ENCODE measurements around the gene SLC25A45.

Gene SLC25A45

DNA sequence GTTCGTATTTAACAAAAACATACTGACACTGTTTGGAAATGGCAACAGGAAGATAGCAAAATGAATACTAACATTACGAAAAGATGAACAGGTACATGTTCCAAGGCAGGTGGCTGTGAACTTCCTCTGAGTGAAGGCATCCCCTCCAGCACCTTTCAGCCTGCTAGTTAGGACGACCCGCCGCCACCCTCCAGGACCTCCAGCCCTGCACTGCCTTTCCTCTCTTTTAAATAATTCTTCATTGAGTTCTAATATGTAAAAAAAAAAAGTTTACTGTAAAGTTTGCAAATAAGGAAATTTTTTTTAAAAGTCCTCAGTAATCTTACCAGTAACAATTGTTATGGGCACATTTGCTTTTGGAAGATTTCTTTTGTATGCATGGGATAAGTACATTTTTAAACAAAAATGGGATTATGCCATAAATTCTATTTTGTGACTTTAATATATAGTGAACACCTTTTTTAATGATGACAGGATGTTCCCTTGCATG is 46.2 kb upstream of the SLC25A45 start:
- DNase-seq (ENCODE audit: low spot score): peak; percentile 75
- peak overlapping the region; percentile 90 for H3K4me3 ChIP-seq

DNA sequence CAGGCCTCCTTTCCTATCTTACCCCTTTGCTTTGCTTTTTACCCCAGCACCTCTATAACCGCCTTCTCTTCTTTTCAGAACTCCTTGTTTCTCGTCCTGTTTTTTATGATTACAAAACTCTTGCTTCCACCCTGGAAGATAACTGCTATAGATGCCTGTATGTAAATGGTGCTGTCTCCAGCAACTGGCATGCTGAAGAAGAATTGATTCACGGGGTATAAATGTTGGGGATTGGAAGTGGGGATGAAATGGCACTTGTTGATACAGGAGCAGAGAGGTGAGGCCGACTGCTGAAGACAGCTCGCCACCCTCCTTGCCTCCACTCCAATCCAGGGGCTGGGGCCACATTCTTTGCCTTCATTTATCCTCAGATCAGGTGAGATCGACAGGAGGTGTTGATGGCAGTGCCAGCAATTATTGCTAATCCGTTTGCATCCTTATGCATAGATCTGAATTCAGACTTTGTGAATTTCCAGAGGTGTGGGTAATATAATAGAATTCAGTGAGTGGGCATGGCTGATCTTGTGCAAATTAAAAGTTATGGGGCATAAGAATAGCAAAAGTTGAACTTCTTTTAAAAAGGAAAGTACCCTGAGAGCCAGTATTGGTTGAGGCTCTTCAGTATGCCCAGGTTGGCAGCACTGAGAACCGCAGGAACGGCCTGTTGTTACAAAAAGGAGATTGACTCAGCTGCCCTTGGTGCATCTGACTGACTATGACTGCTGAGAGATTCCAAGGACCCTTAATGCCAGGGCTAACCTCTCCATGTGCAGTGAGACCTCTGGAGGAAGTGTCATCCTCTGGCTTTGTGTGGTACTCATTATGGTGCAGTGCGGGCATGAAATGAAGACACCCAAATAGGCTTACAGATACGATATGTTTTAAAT is 45.5 kb upstream of the SLC25A45 start:
- TF ChIP-seq CTCF (IDR thresholded peaks at IDR 0.05): no peak
- DNase-seq (ENCODE audit: low spot score): peak; percentile 74

More for the DNA sequence above, 46.2 kb upstream of the SLC25A45 start:
- TF ChIP-seq CTCF (IDR thresholded peaks at IDR 0.05): no peak
- peak overlapping the region; percentile 99 to 100 for H3K27ac ChIP-seq

GRCh38 chr11:65426839-65427690 is 44.6 kb upstream of the SLC25A45 start:
- TF ChIP-seq CTCF (IDR thresholded peaks at IDR 0.05): no peak
- Histone ChIP-seq H3K4me3 (peak overlapping the region; percentile 90), H3K27ac (peak overlapping the region; percentile 99 to 100)
- DNase-seq (ENCODE audit: low spot score): peak; percentile 76

More for the DNA sequence above, 45.5 kb upstream of the SLC25A45 start:
- H3K27ac ChIP-seq: peak overlapping the region; percentile 99 to 100
- H3K4me3 ChIP-seq: peak overlapping the region; percentile 90

DNA sequence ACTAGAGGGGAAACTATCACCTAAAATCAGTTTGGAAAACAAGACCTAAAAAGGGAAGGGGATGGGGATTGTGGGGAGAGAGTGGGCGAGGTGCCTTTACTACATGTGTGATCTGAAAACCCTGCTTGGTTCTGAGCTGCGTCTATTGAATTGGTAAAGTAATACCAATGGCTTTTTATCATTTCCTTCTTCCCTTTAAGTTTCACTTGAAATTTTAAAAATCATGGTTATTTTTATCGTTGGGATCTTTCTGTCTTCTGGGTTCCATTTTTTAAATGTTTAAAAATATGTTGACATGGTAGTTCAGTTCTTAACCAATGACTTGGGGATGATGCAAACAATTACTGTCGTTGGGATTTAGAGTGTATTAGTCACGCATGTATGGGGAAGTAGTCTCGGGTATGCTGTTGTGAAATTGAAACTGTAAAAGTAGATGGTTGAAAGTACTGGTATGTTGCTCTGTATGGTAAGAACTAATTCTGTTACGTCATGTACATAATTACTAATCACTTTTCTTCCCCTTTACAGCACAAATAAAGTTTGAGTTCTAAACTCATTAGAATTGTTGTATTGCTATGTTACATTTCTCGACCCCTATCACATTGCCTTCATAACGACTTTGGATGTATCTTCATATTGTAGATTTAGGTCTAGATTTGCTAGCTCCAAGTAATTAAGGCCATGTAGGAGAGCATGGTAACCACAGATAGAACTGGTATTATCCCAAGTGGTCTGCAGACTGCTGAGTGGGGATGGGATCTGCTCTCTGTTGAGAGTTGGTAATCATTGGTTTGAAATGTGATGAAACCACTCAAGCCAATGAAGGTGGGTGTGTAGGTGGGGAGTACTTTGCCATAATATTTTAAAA is 43.8 kb upstream of the SLC25A45 start:
- Histone ChIP-seq H3K27ac (peak overlapping the region; percentile 99 to 100), H3K4me3 (peak overlapping the region; percentile 90)
- peak; percentile 29 for DNase-seq (ENCODE audit: low spot score)
- TF ChIP-seq CTCF (IDR thresholded peaks at IDR 0.05): no peak

- Histone ChIP-seq H3K27ac (peak overlapping the region; percentile 99 to 100), H3K4me3 (peak overlapping the region; percentile 90)
- DNase-seq (ENCODE audit: low spot score): peak; percentile 74
- no peak for TF ChIP-seq CTCF (IDR thresholded peaks at IDR 0.05)
Observed at GRCh38 chr11:65425105-65425970, 42.9 kb upstream of the SLC25A45 start.

Data from coronary artery (tissue), 2 donors.